HG03196 (cell line): ENCODE results near the gene KRTAP10-5.
"Not testable (repeated sequence)": the region's sequence is repeated elsewhere in the genome, so short reads cannot be mapped to it uniquely, and the experiment has no call there.

Source experiments
- ATAC-seq: cut with Tn5 transposase; IDR thresholded peaks from one replicate; pipeline ENCODE4 v1.9.1; 2021; ENCODE audit not compliant: unreplicated experiment

KRTAP10-5 gene

GRCh38 chr21:44580231-44580821, at the start of gene KRTAP10-5:
Gene KRTAP10-5, minus strand, starts transcription at chr21:44580604. Its CDS starts 26 bp downstream, at chr21:44580578.
- ATAC-seq: not testable (repeated sequence)

- ATAC-seq: no peak
Observed at GRCh38 chr21:44628707-44629391, 48.4 kb upstream of the KRTAP10-5 start.

- ATAC-seq: not testable (repeated sequence)
Observed at GRCh38 chr21:44627831-44628233, 47.4 kb upstream of the KRTAP10-5 start.

GRCh38 chr21:44627181-44627822, 46.9 kb upstream of the KRTAP10-5 start:
- ATAC-seq: not testable (repeated sequence)

- ATAC-seq: no peak
Observed at GRCh38 chr21:44626673-44627143, 46.3 kb upstream of the KRTAP10-5 start, which contains the start of gene KRTAP10-9. Gene KRTAP10-9, plus strand, starts transcription at chr21:44627093. Its CDS starts 79 bp downstream, at chr21:44627172.

- ATAC-seq: no peak
Observed at GRCh38 chr21:44626262-44626661, 45.9 kb upstream of the KRTAP10-5 start.

GRCh38 chr21:44625756-44626155, 45.4 kb upstream of the KRTAP10-5 start:
- ATAC-seq: no peak

GRCh38 chr21:44623575-44623974, 43.2 kb upstream of the KRTAP10-5 start:
- no peak for ATAC-seq

- no peak for ATAC-seq
Observed at GRCh38 chr21:44619886-44620285, 39.5 kb upstream of the KRTAP10-5 start.

GRCh38 chr21:44618909-44619308, 38.5 kb upstream of the KRTAP10-5 start:
- ATAC-seq: no peak

- no peak for ATAC-seq
Observed at GRCh38 chr21:44618504-44618903, 38.1 kb upstream of the KRTAP10-5 start.

GRCh38 chr21:44617071-44617501, 36.7 kb upstream of the KRTAP10-5 start:
- no peak for ATAC-seq

- ATAC-seq: no peak
Observed at GRCh38 chr21:44616591-44616926, 36.2 kb upstream of the KRTAP10-5 start.

- no peak for ATAC-seq
Observed at GRCh38 chr21:44615911-44616590, 35.6 kb upstream of the KRTAP10-5 start.

- no peak for ATAC-seq
Observed at GRCh38 chr21:44615466-44615865, 35.1 kb upstream of the KRTAP10-5 start.

- no peak for ATAC-seq
Observed at GRCh38 chr21:44614961-44615391, 34.6 kb upstream of the KRTAP10-5 start.

GRCh38 chr21:44614161-44614631, 33.8 kb upstream of the KRTAP10-5 start:
- ATAC-seq: no peak

GRCh38 chr21:44613386-44614155, 33.2 kb upstream of the KRTAP10-5 start:
- no peak for ATAC-seq

- ATAC-seq: no peak
Observed at GRCh38 chr21:44612669-44613229, 32.3 kb upstream of the KRTAP10-5 start.

GRCh38 chr21:44612029-44612486, 31.7 kb upstream of the KRTAP10-5 start, which contains the start of gene KRTAP10-8:
Gene KRTAP10-8, plus strand, starts transcription at chr21:44612079. Its CDS starts 22 bp downstream, at chr21:44612101.
- no peak for ATAC-seq
